T-helper 2 cell treated with Interferon-gamma antibody and Interleukin-4, amounts not matched to agents 100 ng/mL and 5 ng/mL, for 36 hours (primary cell): ENCODE measurements around the gene RPL28. TPM values are rescaled to one million over a fixed set of nuclear protein-coding genes. Genes with fewer than 3 reads are reported as not detected.

Experiments used
- intact Hi-C: fragments of 100-400 bp; cut with micrococcal nuclease; formaldehyde crosslinking; loops from one replicate; pipeline ENCODE4 v1.15.1; 2023
- total RNA-seq: library from RNA; stranded (reverse); gene quantifications from 2 replicates; pipeline ENCODE4 v1.2.3, GENCODE V29; 2022

Gene RPL28
- total RNA-seq, 1 donor from 2014 or later, result 2,481 TPM

GRCh38 chr19:55372316-55373081, 13.2 kb upstream of the RPL28 start:
- intact Hi-C loops, result no loop called here

GRCh38 chr19:55373306-55373992, 12.3 kb upstream of the RPL28 start:
- intact Hi-C loops, result no loop called here

- intact Hi-C loops, result no loop called here
Observed at GRCh38 chr19:55373993-55374757, 11.6 kb upstream of the RPL28 start.

- intact Hi-C loops, result no loop called here
Observed at GRCh38 chr19:55376241-55376933, 9.3 kb upstream of the RPL28 start, which contains the start of gene TMEM190. Gene TMEM190, plus strand, starts transcription at chr19:55376826. Its CDS starts 28 bp downstream, at chr19:55376854.

GRCh38 chr19:55377356-55378131, 8.2 kb upstream of the RPL28 start:
- intact Hi-C loops, result no loop called here

- intact Hi-C loops, result no loop called here
Observed at GRCh38 chr19:55379174-55379573, 6.6 kb upstream of the RPL28 start.

GRCh38 chr19:55382013-55382412, 3.7 kb upstream of the RPL28 start:
- intact Hi-C loops, result loop anchor here (10.0 kb wide), 1 partner anchor 253 kb away; no protein-coding TSS in a partner anchor

GRCh38 chr19:55382522-55383054, 3.1 kb upstream of the RPL28 start:
- intact Hi-C loops, result loop anchor here (10.0 kb wide), 1 partner anchor 252 kb away; no protein-coding TSS in a partner anchor

GRCh38 chr19:55383279-55384130, 2.2 kb upstream of the RPL28 start:
- intact Hi-C loops, result loop anchor here (10.0 kb wide), 1 partner anchor 251 kb away; no protein-coding TSS in a partner anchor

GRCh38 chr19:55384131-55384919, 1.4 kb upstream of the RPL28 start, which contains the start of gene TMEM238:
Gene TMEM238, minus strand, starts transcription at chr19:55384292. Its CDS starts 33 bp downstream, at chr19:55384259.
- intact Hi-C loops, result loop anchor here (10.0 kb wide), 1 partner anchor 250 kb away; no protein-coding TSS in a partner anchor

- intact Hi-C loops, result loop anchor here (1.0 to 10.0 kb wide), 9 partner anchors 22 to 268 kb away; partner anchors contain the start of genes C19orf85, FIZ1, ISOC2 and KMT5C
Observed at GRCh38 chr19:55384920-55385723, 610 bp upstream of the RPL28 start.

- intact Hi-C loops, result loop anchor here (5.0 to 10.0 kb wide), 2 partner anchors 76 to 248 kb away; partner anchors contain the start of genes C19orf85 and ISOC2
Observed at GRCh38 chr19:55386493-55386971, 800 bp downstream of the RPL28 start.

- intact Hi-C loops, result loop anchor here (5.0 to 10.0 kb wide), 2 partner anchors 74 to 247 kb away; partner anchors contain the start of genes C19orf85 and ISOC2
Observed at GRCh38 chr19:55387736-55388497, 2.2 kb downstream of the RPL28 start.

- intact Hi-C loops, result loop anchor here (5.0 to 10.0 kb wide), 2 partner anchors 73 to 245 kb away; partner anchors contain the start of genes C19orf85 and ISOC2
Observed at GRCh38 chr19:55389386-55390317, 3.9 kb downstream of the RPL28 start.

- intact Hi-C loops, result no loop called here
Observed at GRCh38 chr19:55390461-55390880, 4.7 kb downstream of the RPL28 start.
